Activated T-helper 1 cell treated with anti-CD3 and anti-CD28 coated beads, Interleukin-2, amount 50 U/mL, for 16 hours (primary cell): ENCODE results near the gene ACOT4.
A peak's percentile ranks its signal among the peaks of the same experiment; 100 is the strongest.
"Not testable (repeated sequence)": the region's sequence is repeated elsewhere in the genome, so short reads cannot be mapped to it uniquely, and the experiment has no call there.

Experiments used
- DNase-seq, 2 donors: peaks; one replicate each; pipeline ENCODE4 v3.0.0-alpha.2; 2020; ENCODE audit warnings: low read depth in 1 of 2, low spot score in 1 of 2

ACOT4 gene

GRCh38 chr14:73630009-73630780 lies 38.5 kb downstream of the ACOT4 start:
- DNase-seq: no peak

GRCh38 chr14:73633116-73634010 lies 41.7 kb downstream of the ACOT4 start:
- DNase-seq: peak; percentile 21 to 46

DNA sequence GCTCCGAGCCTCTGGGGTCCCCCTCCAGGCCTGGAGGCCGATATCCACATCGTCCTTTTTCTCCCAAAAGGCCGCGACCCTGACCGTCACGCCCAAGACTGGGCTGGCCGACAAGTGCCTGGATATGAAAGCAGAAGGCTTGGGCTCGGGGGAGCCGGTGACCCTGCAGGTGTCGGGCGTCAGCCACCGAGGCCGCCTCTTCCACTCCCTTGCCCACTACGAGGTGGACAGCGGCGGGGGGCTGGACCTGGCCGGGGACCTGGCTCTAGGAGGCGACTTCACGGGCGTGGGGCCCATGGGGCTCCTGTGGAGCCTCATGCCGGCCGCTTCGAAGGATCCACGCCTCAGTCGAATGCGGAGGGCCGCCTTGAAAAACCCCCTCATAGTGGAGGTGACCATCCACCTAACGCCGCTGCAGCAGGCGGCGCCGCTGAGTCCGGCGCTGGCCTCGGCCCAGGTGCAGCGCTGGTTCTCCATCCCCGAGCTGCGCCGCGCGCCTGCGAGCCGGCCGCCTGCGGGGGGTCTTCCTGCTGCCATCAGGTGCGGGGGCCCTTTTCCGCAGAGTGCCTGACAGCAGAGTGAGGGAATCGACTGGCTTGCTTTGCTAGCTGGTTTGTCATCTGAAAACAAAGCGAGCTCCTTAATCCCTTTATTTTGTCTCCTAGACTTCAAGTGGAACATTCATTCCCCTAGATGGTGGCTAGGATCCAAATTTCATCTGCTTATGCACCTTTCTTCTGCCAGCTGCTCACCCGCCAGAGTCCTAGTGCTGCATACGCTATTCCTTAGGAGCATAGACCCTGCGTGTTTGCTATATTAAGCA lies 42.5 kb downstream of the ACOT4 start:
- DNase-seq: no peak

DNA sequence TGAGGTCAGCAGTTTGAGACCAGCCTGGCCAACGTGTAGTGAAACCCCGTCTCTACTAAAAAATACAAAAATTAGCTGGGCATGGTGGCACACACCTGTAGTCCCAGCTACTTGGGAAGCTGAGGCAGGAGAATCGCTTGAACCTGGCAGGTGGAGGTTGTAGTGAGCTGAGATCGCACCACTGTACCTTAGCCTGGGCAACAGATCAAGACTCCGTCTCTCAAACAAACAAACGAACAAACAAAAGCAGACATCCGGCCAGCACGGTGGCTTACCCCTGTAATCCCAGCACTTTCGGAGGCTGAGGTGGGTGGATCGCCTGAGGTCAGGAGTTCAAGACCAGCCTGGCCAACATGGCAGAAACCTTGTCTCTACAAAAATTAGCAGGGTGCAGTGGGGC lies 44.7 kb downstream of the ACOT4 start:
- not testable (repeated sequence) for DNase-seq

GRCh38 chr14:73637830-73638229 lies 46.2 kb downstream of the ACOT4 start:
- no peak for DNase-seq

DNA sequence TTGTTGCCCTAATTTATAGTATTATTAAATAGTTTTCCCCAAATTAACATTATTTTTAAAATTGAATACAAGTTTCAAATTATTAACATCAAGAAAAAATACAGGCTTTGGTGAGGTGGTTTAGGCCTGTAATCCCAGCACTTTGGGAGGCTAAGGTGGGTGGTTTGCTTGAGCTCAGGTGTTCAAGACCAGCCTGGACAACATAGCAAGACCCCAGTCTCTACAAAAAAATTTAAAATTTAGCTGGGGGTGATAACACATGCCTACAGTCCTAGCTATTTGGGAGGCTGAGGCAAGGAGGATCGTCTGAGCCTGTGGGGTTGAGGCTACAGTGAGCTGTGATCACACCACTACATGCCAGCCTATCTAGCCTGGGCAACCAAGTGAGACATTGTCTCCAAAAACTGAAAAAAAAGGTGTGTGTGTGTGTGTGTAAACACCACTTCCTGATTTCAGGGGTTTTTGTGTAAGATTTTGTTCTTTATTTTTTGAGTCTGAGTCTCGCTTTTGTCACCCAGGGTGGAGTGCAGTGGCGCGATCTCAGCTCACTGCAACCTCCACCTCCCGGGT lies 49.2 kb downstream of the ACOT4 start:
- no peak for DNase-seq

GRCh38 chr14:73644531-73645247 lies 53.0 kb downstream of the ACOT4 start, which contains the start of gene DNAL1:
TSS of gene DNAL1 (plus strand) at chr14:73644986. CDS start at chr14:73645040, 54 bp downstream.
- DNase-seq: peak; percentile 77 to 89

- DNase-seq: no peak
Measured at GRCh38 chr14:73645248-73645610, 53.6 kb downstream of the ACOT4 start.
